A549 treated with CORT108297 at 1 μM for 4 hours (cell line): Measurements from ENCODE around the gene ACKR1. TPM values are rescaled to one million over a fixed set of nuclear protein-coding genes. Genes with fewer than 3 reads are reported as not detected.

Experiments used
- total RNA-seq: library from RNA; stranded (reverse); fragments of 200-300 nt; extraction: Qiagen RNA extraction; gene quantifications from 5 replicates; pipeline ENCODE4 v1.2.3, GENCODE V29; 2022

Gene ACKR1, protein sequence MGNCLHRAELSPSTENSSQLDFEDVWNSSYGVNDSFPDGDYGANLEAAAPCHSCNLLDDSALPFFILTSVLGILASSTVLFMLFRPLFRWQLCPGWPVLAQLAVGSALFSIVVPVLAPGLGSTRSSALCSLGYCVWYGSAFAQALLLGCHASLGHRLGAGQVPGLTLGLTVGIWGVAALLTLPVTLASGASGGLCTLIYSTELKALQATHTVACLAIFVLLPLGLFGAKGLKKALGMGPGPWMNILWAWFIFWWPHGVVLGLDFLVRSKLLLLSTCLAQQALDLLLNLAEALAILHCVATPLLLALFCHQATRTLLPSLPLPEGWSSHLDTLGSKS
- total RNA-seq: not detected in 5 replicates

DNA sequence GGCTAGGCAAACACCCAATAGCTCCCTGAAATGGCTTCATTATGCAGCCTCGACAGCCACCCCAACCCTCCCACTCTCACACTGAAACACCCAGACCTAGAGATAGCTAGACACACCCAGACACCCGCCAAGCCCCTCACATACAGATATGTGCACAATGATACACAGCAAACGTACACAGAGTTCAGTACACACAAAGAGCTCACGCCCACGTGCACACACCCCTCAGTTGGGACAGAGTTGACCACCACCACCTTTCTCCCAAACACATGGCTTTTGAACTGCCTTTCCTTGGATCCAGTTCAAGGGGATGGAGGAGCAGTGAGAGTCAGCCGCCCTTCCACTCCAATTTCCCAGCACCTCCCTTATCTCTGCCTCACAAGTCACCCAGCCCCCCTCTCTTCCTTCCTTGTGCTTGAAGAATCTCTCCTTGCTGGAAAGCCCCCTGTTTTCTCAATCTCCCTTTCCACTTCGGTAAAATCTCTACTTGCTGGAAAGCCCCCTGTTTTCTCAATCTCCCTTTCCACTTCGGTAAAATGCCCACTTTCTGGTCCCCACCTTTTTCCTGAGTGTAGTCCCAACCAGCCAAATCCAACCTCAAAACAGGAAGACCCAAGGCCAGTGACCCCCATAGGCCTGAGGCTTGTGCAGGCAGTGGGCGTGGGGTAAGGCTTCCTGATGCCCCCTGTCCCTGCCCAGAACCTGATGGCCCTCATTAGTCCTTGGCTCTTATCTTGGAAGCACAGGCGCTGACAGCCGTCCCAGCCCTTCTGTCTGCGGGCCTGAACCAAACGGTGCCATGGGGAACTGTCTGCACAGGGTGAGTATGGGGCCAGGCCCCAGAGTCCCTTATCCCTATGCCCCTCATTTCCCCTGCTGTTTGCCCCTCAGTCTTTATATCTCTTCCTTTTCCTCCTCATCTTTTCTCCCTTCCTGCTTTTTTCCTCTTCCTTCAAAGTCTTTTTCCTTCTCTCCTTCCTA, at the start of gene ACKR1:
Gene ACKR1 (plus strand): TSS at position 715 of the 981 bp plus-strand sequence. CDS start 85 bp downstream, at position 800.

GRCh38 chr1:159171254-159171687, 33.4 kb upstream of the ACKR1 start, which contains the start of gene CADM3:
CADM3 (plus strand) TSS chr1:159171615; CDS start chr1:159171766, 151 bp downstream.

Other genes starting within 250 kb of the ACKR1 start
- gene IFI16, start 195.0 kb upstream of the ACKR1 start, total RNA-seq: 3.2 to 6.1 TPM (median 4.2 TPM) in 5 replicates
- not detected in 5 replicates for gene AIM2, start 128.1 kb upstream of the ACKR1 start, total RNA-seq
- 0.03 to 0.24 TPM (median 0.12 TPM) in 5 replicates for gene CADM3, start 33.3 kb upstream of the ACKR1 start, total RNA-seq
- not detected in 5 replicates for gene FCER1A, start 97.5 kb downstream of the ACKR1 start, total RNA-seq
- gene OR10J4, start 227.3 kb downstream of the ACKR1 start, total RNA-seq: not detected in 5 replicates
- not detected in 5 replicates for gene OR10J1, start 234.8 kb downstream of the ACKR1 start, total RNA-seq